Gastrocnemius medialis (tissue), 4 donors: ENCODE data around the gene TCFL5. TPM values are rescaled to one million over a fixed set of nuclear protein-coding genes. Genes with fewer than 3 reads are reported as not detected.

Experiments
- ATAC-seq, 2 donors: fragments of 150-250 bp; one replicate each; pipeline ENCODE4 v1.9.1; 2016
- DNase-seq, 2 donors: peaks; one replicate each; pipeline ENCODE4 v3.0.0-alpha.2; 2019
- H3K27ac ChIP-seq, 4 donors: fragments of 200-600 bp; sonication (generic); 1 replicate in 1 of 4; 2 replicates in 3 of 4; pipeline ENCODE4 v1.5.1; 2016 to 2018; ENCODE audit warnings: mild to moderate bottlenecking in 2 of 4, moderate library complexity in 1 of 4
- H3K27me3 ChIP-seq, 3 donors: fragments of 200-600 bp; sonication (generic) in 2 of 3; 1 replicate in 1 of 3; 2 replicates in 2 of 3; pipeline versions ENCODE4 v1.5.1 to v1.6.0; 2016 to 2019; ENCODE audit warnings: mild to moderate bottlenecking in 1 of 3, moderate library complexity in 1 of 3
- H3K36me3 ChIP-seq, 2 donors: fragments of 200-600 bp; sonication (generic) in 1 of 2; one replicate each; pipeline ENCODE4 v1.5.1; 2017 to 2018
- H3K4me1 ChIP-seq, 2 donors: fragments of 200-600 bp; sonication (generic) in 1 of 2; one replicate each; pipeline ENCODE4 v1.5.1; 2016 to 2017; ENCODE audit warnings: mild to moderate bottlenecking in 2 of 2
- H3K4me3 ChIP-seq, 4 donors: fragments of 200-600 bp; sonication (generic) in 3 of 4; 1 replicate in 1 of 4; 2 replicates in 3 of 4; pipeline ENCODE4 v1.5.1; 2016 to 2019; ENCODE audit warnings: mild to moderate bottlenecking in 2 of 4
- H3K9me3 ChIP-seq, 3 donors: fragments of 200-600 bp; sonication (generic) in 2 of 3; 1 replicate in 1 of 3; 2 replicates in 2 of 3; pipeline ENCODE4 v1.5.1; 2016 to 2019
- POLR2A ChIP-seq, 2 donors: fragments of 450-650 bp; IDR thresholded peaks; one replicate each; pipeline ENCODE4 v1.6.1; 2017; ENCODE audit warnings: antibody characterized with exemption in 2 of 2, mild to moderate bottlenecking in 2 of 2, moderate library complexity in 2 of 2
- in situ Hi-C, 4 donors: fragments of 200-750 bp; cut with MboI; loops; one replicate each; pipeline versions ENCODE4 v1.15.0 to v1.8.0; 2017; ENCODE audit warnings: low sequenced_read_pairs in 4 of 4
- intact Hi-C: fragments of 100-400 bp; cut with DNase I; formaldehyde crosslinking; loops from one replicate; pipeline ENCODE4 v1.15.1; 2023; ENCODE audit warnings: low total_unique reads
- total RNA-seq, 4 donors: library from RNA; depleted of rRNA; stranded (reverse); fragments of >200 nt; gene quantifications; one replicate each; pipeline versions ENCODE4 v1.1.0 to v1.2.3, GENCODE V29; 2016
- TF ChIP-seq, protein P1 (sequence below), 5 experiments: fragments of 450-650 bp in 3 of 5; fragments of 200-600 bp in 2 of 5; sonication (generic) in 2 of 5; IDR thresholded peaks in 4 of 5; conservative IDR thresholded peaks in 1 of 5; 1 replicate in 4 of 5; 2 replicates in 1 of 5; pipeline ENCODE4 v1.5.1; 2016 to 2019; ENCODE audit warnings: antibody characterized with exemption in 5 of 5, mild to moderate bottlenecking in 3 of 5, moderate library complexity in 3 of 5

TCFL5 gene
- total RNA-seq, 4 donors from 2014 or later = 5.3 to 7.3 (median 6.3) TPM

GRCh38 chr20:62837790-62838127 is 23.9 kb downstream of the TCFL5 start:
- H3K36me3 ChIP-seq = no peaks in the 10 kb centered on the region
- no peak overlapping the region for H3K27ac ChIP-seq
- intact Hi-C loops = no loop called here
- DNase-seq (no peak), ATAC-seq (no peak)
- H3K27me3 ChIP-seq = peaks cover 21 to 28% (median 27%) of the 10 kb centered on the region in 3 donors
- H3K9me3 ChIP-seq = no peaks in the 10 kb centered on the region
- H3K4me3 ChIP-seq = no peak overlapping the region
- in situ Hi-C loops = no loop called here
- H3K4me1 ChIP-seq = no peaks in the 10 kb centered on the region
- TF ChIP-seq, protein P1, sequence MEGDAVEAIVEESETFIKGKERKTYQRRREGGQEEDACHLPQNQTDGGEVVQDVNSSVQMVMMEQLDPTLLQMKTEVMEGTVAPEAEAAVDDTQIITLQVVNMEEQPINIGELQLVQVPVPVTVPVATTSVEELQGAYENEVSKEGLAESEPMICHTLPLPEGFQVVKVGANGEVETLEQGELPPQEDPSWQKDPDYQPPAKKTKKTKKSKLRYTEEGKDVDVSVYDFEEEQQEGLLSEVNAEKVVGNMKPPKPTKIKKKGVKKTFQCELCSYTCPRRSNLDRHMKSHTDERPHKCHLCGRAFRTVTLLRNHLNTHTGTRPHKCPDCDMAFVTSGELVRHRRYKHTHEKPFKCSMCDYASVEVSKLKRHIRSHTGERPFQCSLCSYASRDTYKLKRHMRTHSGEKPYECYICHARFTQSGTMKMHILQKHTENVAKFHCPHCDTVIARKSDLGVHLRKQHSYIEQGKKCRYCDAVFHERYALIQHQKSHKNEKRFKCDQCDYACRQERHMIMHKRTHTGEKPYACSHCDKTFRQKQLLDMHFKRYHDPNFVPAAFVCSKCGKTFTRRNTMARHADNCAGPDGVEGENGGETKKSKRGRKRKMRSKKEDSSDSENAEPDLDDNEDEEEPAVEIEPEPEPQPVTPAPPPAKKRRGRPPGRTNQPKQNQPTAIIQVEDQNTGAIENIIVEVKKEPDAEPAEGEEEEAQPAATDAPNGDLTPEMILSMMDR (IDR thresholded peaks at IDR 0.05 in 4 of 5, conservative IDR thresholded peaks at IDR 0.05 in 1 of 5) = no peak
- no peak for TF ChIP-seq POLR2A (IDR thresholded peaks at IDR 0.05)

- no peaks in the 10 kb centered on the region for H3K9me3 ChIP-seq
- intact Hi-C loops (no loop called here), in situ Hi-C loops (no loop called here)
- no peaks in the 10 kb centered on the region for H3K4me1 ChIP-seq
- ATAC-seq = no peak
- no peak overlapping the region for H3K27ac ChIP-seq
- H3K27me3 ChIP-seq = peaks cover 21 to 31% (median 27%) of the 10 kb centered on the region in 3 donors
- no peak for DNase-seq
- H3K4me3 ChIP-seq = no peak overlapping the region
- TF ChIP-seq, protein P1 (IDR thresholded peaks at IDR 0.05 in 4 of 5, conservative IDR thresholded peaks at IDR 0.05 in 1 of 5) = no peak
- no peak for TF ChIP-seq POLR2A (IDR thresholded peaks at IDR 0.05)
- no peaks in the 10 kb centered on the region for H3K36me3 ChIP-seq
These were observed 24.6 kb downstream of the TCFL5 start for GRCh38 chr20:62836967-62837490.

GRCh38 chr20:62835931-62836861 is 25.4 kb downstream of the TCFL5 start:
- no peaks in the 10 kb centered on the region for H3K4me1 ChIP-seq
- H3K27me3 ChIP-seq = peaks cover 21 to 31% (median 27%) of the 10 kb centered on the region in 3 donors
- in situ Hi-C loops = no loop called here
- ATAC-seq = no peak
- no peak overlapping the region for H3K27ac ChIP-seq
- no peaks in the 10 kb centered on the region for H3K36me3 ChIP-seq
- peak overlapping the region in 1 of 4 donors; percentile 9 for H3K4me3 ChIP-seq
- no peaks in the 10 kb centered on the region for H3K9me3 ChIP-seq
- no peak for TF ChIP-seq POLR2A (IDR thresholded peaks at IDR 0.05)
- TF ChIP-seq, protein P1 (IDR thresholded peaks at IDR 0.05 in 4 of 5, conservative IDR thresholded peaks at IDR 0.05 in 1 of 5) = no peak
- intact Hi-C loops = no loop called here
- DNase-seq = no peak

- H3K36me3 ChIP-seq = no peaks in the 10 kb centered on the region
- H3K9me3 ChIP-seq = no peaks in the 10 kb centered on the region
- peaks cover 21 to 31% (median 27%) of the 10 kb centered on the region in 3 donors for H3K27me3 ChIP-seq
- intact Hi-C loops = no loop called here
- H3K27ac ChIP-seq = no peak overlapping the region
- TF ChIP-seq POLR2A (IDR thresholded peaks at IDR 0.05) = no peak
- TF ChIP-seq, protein P1 (IDR thresholded peaks at IDR 0.05 in 4 of 5, conservative IDR thresholded peaks at IDR 0.05 in 1 of 5) = no peak
- ATAC-seq = no peak
- H3K4me3 ChIP-seq = no peak overlapping the region
- no peak for DNase-seq
- no peaks in the 10 kb centered on the region for H3K4me1 ChIP-seq
- in situ Hi-C loops = no loop called here
These were observed 26.5 kb downstream of the TCFL5 start for GRCh38 chr20:62834967-62835730.
